Measurements from ENCODE around the gene TNFRSF9.
A peak's percentile ranks its signal among the peaks of the same experiment; 100 is the strongest.

TNFRSF9 gene

GRCh38 chr1:7940745-7941436, at the start of gene TNFRSF9:
TSS of gene TNFRSF9 (minus strand) at chr1:7940839. CDS start at chr1:7939994, 845 bp downstream.
- Mint-ChIP-seq H3K27ac (peak within 1 kb of the TSS; percentile 99), H3K27me3 (no peaks in the 10 kb centered on the region), H3K4me3 (peak within 1 kb of the TSS; percentile 93), H3K9me3 (peaks cover 3% of the 10 kb centered on the region), H3K4me1 (peaks cover 64% of the 10 kb centered on the region), H3K36me3 (ENCODE audit: low read depth) (peaks cover 48% of the 10 kb centered on the region)
- ATAC-seq: peak; percentile 86
- peak; percentile 92 for DNase-seq

GRCh38 chr1:7989762-7990428, 49.3 kb upstream of the TNFRSF9 start:
- peaks cover 7% of the 10 kb centered on the region for H3K4me1 Mint-ChIP-seq
- no peaks in the 10 kb centered on the region for H3K9me3 Mint-ChIP-seq
- ATAC-seq (no peak), DNase-seq (no peak)
- H3K27ac Mint-ChIP-seq: peak overlapping the region; percentile 33
- H3K4me3 Mint-ChIP-seq: no peak overlapping the region
- no peaks in the 10 kb centered on the region for H3K27me3 Mint-ChIP-seq
- H3K36me3 Mint-ChIP-seq (ENCODE audit: low read depth): peaks cover 45% of the 10 kb centered on the region

- DNase-seq (no peak), ATAC-seq (no peak)
- Mint-ChIP-seq H3K4me1 (peaks cover 2% of the 10 kb centered on the region), H3K27ac (no peak overlapping the region), H3K36me3 (ENCODE audit: low read depth) (peaks cover 50% of the 10 kb centered on the region), H3K9me3 (no peaks in the 10 kb centered on the region), H3K27me3 (no peaks in the 10 kb centered on the region), H3K4me3 (no peak overlapping the region)
These were observed 47.9 kb upstream of the TNFRSF9 start for GRCh38 chr1:7988576-7988975.

DNA sequence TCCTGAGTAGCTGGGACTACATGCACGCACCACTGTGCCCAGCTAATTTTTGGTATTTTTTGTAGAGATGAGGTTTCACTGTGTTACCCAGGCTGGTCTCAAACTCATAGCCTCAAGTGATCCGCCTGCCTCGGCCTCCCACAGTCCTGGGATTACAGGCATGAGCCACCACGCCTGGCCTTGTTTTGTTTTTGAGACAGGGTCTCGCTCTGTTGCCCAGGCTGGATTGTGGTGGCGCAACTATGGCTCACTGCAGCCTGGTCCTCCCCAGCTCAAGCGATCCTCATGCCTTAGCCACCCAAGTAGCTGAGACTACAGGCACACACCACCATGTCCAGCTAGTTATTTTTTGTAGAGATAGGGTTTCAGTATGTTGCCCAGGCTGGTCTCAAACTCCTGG, 46.9 kb upstream of the TNFRSF9 start:
- Mint-ChIP-seq H3K27ac (no peak overlapping the region), H3K4me3 (no peak overlapping the region), H3K27me3 (no peaks in the 10 kb centered on the region), H3K9me3 (no peaks in the 10 kb centered on the region), H3K4me1 (peaks cover 3% of the 10 kb centered on the region), H3K36me3 (ENCODE audit: low read depth) (peaks cover 57% of the 10 kb centered on the region)
- no peak for DNase-seq
- no peak for ATAC-seq

DNA sequence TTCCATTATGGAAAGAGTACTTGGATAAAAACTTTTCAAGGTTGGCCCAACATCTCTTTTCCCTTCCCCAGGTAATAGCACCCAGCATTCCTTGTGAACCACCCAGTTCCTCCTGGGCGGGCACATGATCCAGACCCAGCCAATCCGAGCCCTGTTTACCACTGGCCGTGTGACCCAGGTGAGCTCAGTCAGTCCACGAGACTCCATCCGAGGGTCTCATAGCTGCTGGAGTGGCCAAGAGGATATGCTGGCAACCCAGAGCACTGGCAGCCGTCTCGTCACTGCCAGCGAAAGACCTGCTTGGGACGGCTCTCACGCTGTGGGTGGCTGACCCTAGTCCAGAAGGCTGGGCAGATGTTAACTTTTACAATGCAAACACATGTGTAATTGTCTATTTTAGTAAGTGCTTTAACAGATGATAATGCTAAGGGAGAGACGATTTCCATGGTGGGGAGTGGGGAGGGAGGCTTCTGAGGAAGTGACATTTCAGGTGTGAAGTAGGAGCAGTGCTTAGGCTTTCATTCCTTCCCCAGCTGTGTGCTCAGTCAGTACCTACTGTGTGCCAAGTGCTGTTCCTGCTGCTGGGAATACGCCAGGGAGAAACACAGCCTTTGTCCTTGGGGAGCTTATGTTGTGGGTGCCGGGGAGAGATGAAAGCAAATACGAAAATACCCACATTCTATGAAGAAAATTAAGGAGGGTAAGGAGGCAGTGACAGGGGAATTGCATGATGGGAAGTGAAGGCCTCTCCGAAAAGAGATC, 45.4 kb upstream of the TNFRSF9 start:
- no peak overlapping the region for H3K4me3 Mint-ChIP-seq
- H3K36me3 Mint-ChIP-seq (ENCODE audit: low read depth): peaks cover 60% of the 10 kb centered on the region
- no peak overlapping the region for H3K27ac Mint-ChIP-seq
- peaks cover 8% of the 10 kb centered on the region for H3K4me1 Mint-ChIP-seq
- ATAC-seq: no peak
- no peaks in the 10 kb centered on the region for H3K9me3 Mint-ChIP-seq
- no peak for DNase-seq
- no peaks in the 10 kb centered on the region for H3K27me3 Mint-ChIP-seq

- H3K9me3 Mint-ChIP-seq: no peaks in the 10 kb centered on the region
- H3K4me3 Mint-ChIP-seq: no peak overlapping the region
These were observed 44.2 kb upstream of the TNFRSF9 start for GRCh38 chr1:7984811-7985210.

DNA sequence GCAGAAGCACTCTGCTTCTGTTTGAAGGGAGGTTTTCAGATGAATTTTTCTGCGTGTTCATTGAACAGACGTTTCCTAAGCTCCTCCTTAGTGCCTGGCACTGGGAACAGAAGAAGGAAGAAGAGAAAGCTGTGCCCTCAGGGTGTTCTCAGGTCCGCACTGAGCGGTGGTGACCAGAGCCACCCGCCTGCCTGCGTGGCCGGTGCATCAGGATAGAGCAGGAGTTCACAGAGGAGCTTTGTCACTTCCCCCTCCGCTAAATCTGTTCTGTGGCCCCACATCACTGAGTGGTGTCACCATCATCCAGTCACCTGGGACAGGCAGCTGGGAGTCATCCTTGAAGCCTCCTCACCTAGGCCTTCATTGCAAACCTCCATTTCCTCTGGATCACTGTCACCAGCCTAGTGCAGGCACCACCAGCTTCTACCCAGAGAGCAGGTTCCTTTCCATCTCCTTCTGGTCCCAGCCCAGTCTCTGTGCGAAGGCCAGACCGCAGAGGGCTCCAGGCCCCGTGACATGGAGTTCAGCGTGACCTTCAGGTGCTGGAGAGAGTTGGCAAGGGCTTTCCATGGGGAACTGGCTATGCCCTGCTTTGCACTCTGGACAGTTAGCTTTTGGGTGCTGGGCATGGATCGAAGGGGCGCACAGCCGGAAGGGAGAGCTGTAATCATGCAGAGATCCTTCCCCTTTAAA, 42.6 kb upstream of the TNFRSF9 start:
- Mint-ChIP-seq H3K27me3 (no peaks in the 10 kb centered on the region), H3K27ac (no peak overlapping the region), H3K36me3 (ENCODE audit: low read depth) (peaks cover 65% of the 10 kb centered on the region), H3K4me1 (peaks cover 5% of the 10 kb centered on the region), H3K9me3 (no peaks in the 10 kb centered on the region), H3K4me3 (no peak overlapping the region)
- DNase-seq (no peak), ATAC-seq (no peak)

More at GRCh38 chr1:7984811-7985210, 44.2 kb upstream of the TNFRSF9 start:
- H3K27me3 Mint-ChIP-seq: no peaks in the 10 kb centered on the region
- H3K4me1 Mint-ChIP-seq: peaks cover 5% of the 10 kb centered on the region
- peaks cover 59% of the 10 kb centered on the region for H3K36me3 Mint-ChIP-seq (ENCODE audit: low read depth)
- ATAC-seq: no peak
- H3K27ac Mint-ChIP-seq: no peak overlapping the region
- DNase-seq: no peak

DNA sequence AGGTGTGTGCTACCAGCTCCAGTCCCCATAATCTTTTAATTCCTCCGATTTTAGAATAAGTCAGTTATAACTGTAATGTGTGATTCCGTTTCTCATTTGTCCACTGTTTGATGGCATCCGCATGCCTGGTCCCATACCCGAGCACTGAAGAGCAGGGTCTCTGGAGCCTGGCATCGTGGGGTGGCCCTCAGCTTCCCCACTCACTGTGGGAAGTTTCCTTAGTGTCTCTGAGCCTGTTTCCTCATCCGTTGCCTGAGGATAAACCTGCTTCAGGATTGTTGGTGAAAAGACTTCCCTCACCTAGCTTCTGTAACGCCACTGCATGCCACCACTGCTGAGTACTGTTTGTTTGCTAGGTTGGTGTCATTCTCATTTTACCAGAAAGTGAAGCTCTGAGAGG, 40.3 kb upstream of the TNFRSF9 start:
- Mint-ChIP-seq H3K27me3 (no peaks in the 10 kb centered on the region), H3K4me1 (peaks cover 5% of the 10 kb centered on the region), H3K9me3 (no peaks in the 10 kb centered on the region), H3K27ac (no peak overlapping the region), H3K4me3 (no peak overlapping the region), H3K36me3 (ENCODE audit: low read depth) (peaks cover 72% of the 10 kb centered on the region)
- no peak for DNase-seq
- no peak for ATAC-seq

DNA sequence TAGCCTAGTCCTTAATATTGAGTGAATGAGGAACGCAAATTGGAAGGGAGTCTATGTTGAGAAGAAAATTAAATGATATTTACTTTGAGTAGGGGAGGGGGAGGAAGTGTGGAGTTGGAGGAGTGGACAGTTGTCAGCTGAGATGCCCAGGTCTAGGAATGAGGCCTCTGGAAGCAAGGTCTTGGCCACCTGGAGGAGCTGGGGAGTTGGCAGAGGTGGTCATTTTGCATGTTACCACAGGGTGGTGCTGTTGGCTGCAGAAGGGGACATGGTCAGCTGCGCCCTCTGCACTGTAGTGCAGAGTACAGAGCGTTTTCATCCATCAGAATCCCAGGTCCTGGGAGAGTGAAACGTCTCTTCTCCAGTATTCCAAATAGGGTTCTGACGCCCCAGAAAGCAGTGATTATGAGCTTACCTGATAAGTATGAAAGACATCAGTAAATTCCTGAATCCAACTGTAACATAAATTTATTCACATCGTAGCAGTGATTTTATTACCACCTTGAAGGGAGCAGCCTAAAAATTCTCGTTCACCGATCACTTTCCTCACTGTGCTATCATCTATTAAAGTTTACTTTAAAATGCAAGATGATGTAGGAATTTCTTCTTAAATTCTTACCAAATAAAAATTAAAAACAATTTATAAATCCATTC, 34.7 kb upstream of the TNFRSF9 start:
- peak; percentile 50 for DNase-seq
- no peaks in the 10 kb centered on the region for H3K9me3 Mint-ChIP-seq
- ATAC-seq: peak; percentile 72
- peaks cover 73% of the 10 kb centered on the region for H3K36me3 Mint-ChIP-seq (ENCODE audit: low read depth)
- H3K4me3 Mint-ChIP-seq: no peak overlapping the region
- H3K27me3 Mint-ChIP-seq: no peaks in the 10 kb centered on the region
- H3K27ac Mint-ChIP-seq: peak overlapping the region; percentile 4
- peaks cover 8% of the 10 kb centered on the region for H3K4me1 Mint-ChIP-seq

DNA sequence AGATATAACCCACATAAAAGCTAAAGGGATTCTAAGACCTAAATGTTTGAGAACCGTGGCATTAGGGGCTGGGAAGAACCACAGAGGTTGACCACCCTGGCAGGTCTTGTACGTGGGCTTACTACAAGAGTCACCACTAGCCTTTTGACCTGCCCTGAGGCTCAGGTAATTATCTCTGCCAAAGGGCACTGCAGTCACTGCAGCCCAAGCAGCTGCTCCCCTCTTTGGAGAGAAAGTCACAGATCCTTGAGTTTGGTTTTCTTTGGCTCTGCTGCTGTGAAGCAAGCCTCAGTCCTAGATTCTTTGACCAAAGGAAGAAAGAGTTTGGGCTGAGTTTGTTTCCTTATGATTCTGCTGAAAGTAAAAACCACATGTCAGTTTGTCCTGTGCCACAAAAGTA, 32.4 kb upstream of the TNFRSF9 start:
- Mint-ChIP-seq H3K36me3 (ENCODE audit: low read depth) (peaks cover 67% of the 10 kb centered on the region), H3K9me3 (no peaks in the 10 kb centered on the region), H3K4me1 (peaks cover 10% of the 10 kb centered on the region), H3K27ac (peak overlapping the region; percentile 31), H3K27me3 (no peaks in the 10 kb centered on the region), H3K4me3 (no peak overlapping the region)
- ATAC-seq (no peak), DNase-seq (no peak)

GRCh38 chr1:7972285-7972684, 31.6 kb upstream of the TNFRSF9 start:
- Mint-ChIP-seq H3K4me3 (no peak overlapping the region), H3K4me1 (peaks cover 14% of the 10 kb centered on the region), H3K27me3 (no peaks in the 10 kb centered on the region), H3K9me3 (no peaks in the 10 kb centered on the region), H3K36me3 (ENCODE audit: low read depth) (peaks cover 66% of the 10 kb centered on the region), H3K27ac (no peak overlapping the region)
- DNase-seq (no peak), ATAC-seq (no peak)

- Mint-ChIP-seq H3K9me3 (no peaks in the 10 kb centered on the region), H3K36me3 (ENCODE audit: low read depth) (peaks cover 67% of the 10 kb centered on the region), H3K27ac (no peak overlapping the region), H3K4me1 (peaks cover 26% of the 10 kb centered on the region), H3K27me3 (no peaks in the 10 kb centered on the region), H3K4me3 (no peak overlapping the region)
- DNase-seq (no peak), ATAC-seq (no peak)
These were observed 30.4 kb upstream of the TNFRSF9 start for GRCh38 chr1:7971024-7971423.

DNA sequence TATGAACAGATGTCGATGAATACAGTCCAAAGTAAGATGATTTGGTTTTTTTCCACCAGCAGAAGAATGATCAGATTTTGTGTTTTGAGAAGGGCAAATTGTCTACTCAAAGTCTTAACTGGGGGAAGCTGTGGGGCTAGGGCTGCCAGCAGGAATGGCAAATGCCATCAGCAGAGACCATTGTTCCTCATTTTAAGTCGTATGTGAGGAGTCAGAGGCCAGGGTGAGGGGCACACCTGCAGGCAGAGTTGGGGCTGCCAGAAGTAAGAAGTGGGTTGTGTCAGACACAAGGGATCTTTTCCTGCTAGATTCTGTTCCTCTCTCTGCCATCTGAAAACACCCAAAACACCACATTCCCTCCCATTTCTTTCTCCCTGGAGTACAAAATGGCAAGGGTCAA, 29.6 kb upstream of the TNFRSF9 start:
- Mint-ChIP-seq H3K27ac (peak overlapping the region; percentile 70), H3K36me3 (ENCODE audit: low read depth) (peaks cover 69% of the 10 kb centered on the region), H3K9me3 (no peaks in the 10 kb centered on the region), H3K27me3 (no peaks in the 10 kb centered on the region), H3K4me1 (peaks cover 33% of the 10 kb centered on the region), H3K4me3 (no peak overlapping the region)
- ATAC-seq: no peak
- no peak for DNase-seq

DNA sequence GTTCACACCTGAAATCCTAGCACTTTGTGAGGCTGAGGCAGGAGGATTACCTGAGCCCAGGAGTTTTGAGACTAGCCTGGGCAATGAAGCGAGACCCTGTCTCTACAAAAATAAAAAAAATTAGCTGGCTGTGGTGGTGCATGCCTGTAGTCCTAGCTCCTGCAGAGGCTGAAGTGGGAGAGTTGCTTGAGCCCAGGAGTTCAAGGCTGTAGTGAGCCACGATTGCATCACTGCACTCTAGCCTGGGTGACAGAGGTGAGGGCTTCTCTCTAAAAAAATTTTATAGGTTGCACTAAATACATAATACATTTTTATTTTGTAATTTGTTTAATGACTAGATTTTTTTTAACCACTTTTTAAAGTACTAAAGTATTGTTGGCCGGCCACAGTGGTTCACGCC, 27.0 kb upstream of the TNFRSF9 start:
- H3K4me1 Mint-ChIP-seq: peaks cover 55% of the 10 kb centered on the region
- ATAC-seq (no peak), DNase-seq (no peak)
- peak overlapping the region; percentile 39 for H3K27ac Mint-ChIP-seq
- peaks cover 81% of the 10 kb centered on the region for H3K36me3 Mint-ChIP-seq (ENCODE audit: low read depth)
- peak overlapping the region; percentile 63 for H3K4me3 Mint-ChIP-seq
- no peaks in the 10 kb centered on the region for H3K27me3 Mint-ChIP-seq
- H3K9me3 Mint-ChIP-seq: no peaks in the 10 kb centered on the region
